ENCODE measurements around the gene XYLB.

The XYLB gene

GRCh38 chr3:38457111-38458003, 110.8 kb downstream of the XYLB start:
- no peak for DNase-seq

- no peak for DNase-seq
Observed at GRCh38 chr3:38458796-38459498, 112.4 kb downstream of the XYLB start.

GRCh38 chr3:38459499-38460048, 113.0 kb downstream of the XYLB start:
- DNase-seq, result no peak

- no peak for DNase-seq
Observed at GRCh38 chr3:38460377-38461270, 114.0 kb downstream of the XYLB start.
